Nephron (organoid): Measurements from ENCODE around the gene SEPTIN11.

Source experiments
- H3K27ac Mint-ChIP-seq, 3 experiments: 2 replicates each; pipeline ENCODE4 v1.8.0; 2020; ENCODE audit warnings: mixed read lengths in 3 of 3, mild to moderate bottlenecking in 2 of 3, moderate library complexity in 1 of 3
- H3K27me3 Mint-ChIP-seq: 2 replicates; pipeline ENCODE4 v1.8.0; 2021; ENCODE audit warnings: low read depth, mild to moderate bottlenecking, moderate library complexity, mixed read lengths
- H3K36me3 Mint-ChIP-seq: 2 replicates; pipeline ENCODE4 v1.8.0; 2020; ENCODE audit warnings: low read depth, mixed read lengths
- H3K4me1 Mint-ChIP-seq: 2 replicates; pipeline ENCODE4 v1.8.0; 2020; ENCODE audit warnings: mixed read lengths
- H3K4me3 Mint-ChIP-seq, 3 experiments: 2 replicates each; pipeline ENCODE4 v1.8.0; 2020; ENCODE audit warnings: mild to moderate bottlenecking in 3 of 3, mixed read lengths in 3 of 3, moderate library complexity in 2 of 3
- H3K9me3 Mint-ChIP-seq: 2 replicates; pipeline ENCODE4 v1.8.0; 2020; ENCODE audit warnings: mixed read lengths
- TF ChIP-seq, protein P1 (sequence below), 3 experiments: fragments of 200-600 bp; sonication (generic); IDR thresholded peaks; one replicate each; pipeline ENCODE4 v1.5.0; 2021; ENCODE audit warnings: antibody characterized with exemption in 3 of 3; ENCODE audit not compliant: unreplicated experiment in 3 of 3

SEPTIN11 gene

DNA sequence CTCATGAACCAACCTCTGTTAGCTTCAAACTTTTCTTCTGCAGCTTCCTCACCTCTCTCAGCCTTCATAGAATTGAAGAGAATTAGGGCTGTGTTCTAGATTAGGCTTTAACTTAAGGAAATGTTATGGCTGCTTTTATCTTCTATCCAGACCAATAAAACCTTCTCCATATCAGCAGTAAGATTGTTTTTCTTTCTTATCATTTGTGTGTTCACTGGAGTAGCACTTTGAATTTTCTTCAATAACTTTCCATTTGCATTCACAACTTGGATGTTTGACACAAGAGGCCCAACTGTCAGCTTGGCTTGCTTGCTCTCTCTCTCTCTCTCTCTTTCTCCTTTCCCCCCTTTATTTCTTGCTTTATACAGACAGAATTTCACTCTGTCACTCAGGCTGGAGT lies 28.8 kb upstream of the SEPTIN11 start:
- Mint-ChIP-seq H3K36me3 (peaks cover 18% of the 10 kb centered on the region), H3K4me3 (no peak overlapping the region), H3K27ac (no peak overlapping the region), H3K4me1 (no peaks in the 10 kb centered on the region), H3K9me3 (peaks cover 9% of the 10 kb centered on the region), H3K27me3 (no peaks in the 10 kb centered on the region)
- TF ChIP-seq, protein P1, sequence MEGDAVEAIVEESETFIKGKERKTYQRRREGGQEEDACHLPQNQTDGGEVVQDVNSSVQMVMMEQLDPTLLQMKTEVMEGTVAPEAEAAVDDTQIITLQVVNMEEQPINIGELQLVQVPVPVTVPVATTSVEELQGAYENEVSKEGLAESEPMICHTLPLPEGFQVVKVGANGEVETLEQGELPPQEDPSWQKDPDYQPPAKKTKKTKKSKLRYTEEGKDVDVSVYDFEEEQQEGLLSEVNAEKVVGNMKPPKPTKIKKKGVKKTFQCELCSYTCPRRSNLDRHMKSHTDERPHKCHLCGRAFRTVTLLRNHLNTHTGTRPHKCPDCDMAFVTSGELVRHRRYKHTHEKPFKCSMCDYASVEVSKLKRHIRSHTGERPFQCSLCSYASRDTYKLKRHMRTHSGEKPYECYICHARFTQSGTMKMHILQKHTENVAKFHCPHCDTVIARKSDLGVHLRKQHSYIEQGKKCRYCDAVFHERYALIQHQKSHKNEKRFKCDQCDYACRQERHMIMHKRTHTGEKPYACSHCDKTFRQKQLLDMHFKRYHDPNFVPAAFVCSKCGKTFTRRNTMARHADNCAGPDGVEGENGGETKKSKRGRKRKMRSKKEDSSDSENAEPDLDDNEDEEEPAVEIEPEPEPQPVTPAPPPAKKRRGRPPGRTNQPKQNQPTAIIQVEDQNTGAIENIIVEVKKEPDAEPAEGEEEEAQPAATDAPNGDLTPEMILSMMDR (IDR thresholded peaks at IDR 0.05; ENCODE audit: unreplicated experiment in 3 of 3) = no peak

DNA sequence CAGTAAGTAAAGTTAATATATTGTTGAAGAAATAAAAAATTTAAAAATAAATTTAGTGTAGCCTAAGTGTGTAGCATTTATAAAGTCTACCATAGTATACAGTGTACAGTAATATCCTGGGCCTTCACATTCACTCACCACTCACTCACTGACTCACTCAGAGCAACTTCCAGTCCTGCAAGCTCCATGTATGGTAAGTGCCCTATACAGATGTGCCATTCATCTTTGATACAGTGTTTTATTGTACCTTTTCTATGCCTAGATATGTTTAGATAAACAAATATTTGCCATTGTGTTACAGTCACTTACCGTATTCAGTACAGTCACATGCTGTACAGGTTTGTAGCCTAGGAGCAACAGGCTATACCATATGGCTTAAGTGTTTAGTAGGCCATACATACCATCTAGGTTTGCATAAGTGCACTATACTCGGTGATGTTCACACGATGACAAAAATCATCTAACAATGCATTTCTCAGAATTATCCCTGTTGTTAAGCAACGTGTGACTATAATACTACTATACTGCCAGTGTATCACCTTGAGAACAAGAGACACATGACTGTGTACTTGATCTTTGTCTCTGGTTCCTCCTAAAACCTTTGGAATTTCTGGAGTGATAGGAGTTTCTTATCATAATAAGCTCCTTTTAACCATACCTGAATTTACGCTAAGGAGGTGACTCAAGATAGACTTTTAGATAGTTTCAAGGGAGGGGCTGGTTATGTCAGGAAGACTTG lies 25.8 kb upstream of the SEPTIN11 start:
- TF ChIP-seq, protein P1 (IDR thresholded peaks at IDR 0.05; ENCODE audit: unreplicated experiment in 3 of 3) = no peak
- H3K27me3 Mint-ChIP-seq = no peaks in the 10 kb centered on the region
- H3K4me1 Mint-ChIP-seq = no peaks in the 10 kb centered on the region
- peaks cover 18% of the 10 kb centered on the region for H3K36me3 Mint-ChIP-seq
- H3K9me3 Mint-ChIP-seq = peaks cover 9% of the 10 kb centered on the region
- H3K27ac Mint-ChIP-seq = no peak overlapping the region
- no peak overlapping the region for H3K4me3 Mint-ChIP-seq

DNA sequence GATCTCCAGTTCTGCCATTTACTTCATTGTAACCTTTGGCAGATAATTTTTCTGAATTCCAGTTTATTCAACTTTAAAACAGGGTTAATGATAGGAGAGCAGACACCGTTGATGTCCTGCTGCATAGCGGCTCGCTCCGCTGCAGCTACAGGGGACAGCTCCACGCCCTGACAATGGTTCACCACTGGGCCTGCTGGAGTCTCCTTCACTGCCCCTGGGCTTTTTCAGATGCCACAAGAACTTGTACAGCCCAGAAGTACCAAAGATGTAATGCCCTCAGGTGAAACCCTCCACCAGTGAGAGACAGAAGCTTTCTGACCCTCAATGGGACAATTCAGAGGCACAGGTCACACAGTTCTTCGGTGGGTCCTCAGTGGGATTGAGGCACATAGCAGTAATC lies 22.7 kb upstream of the SEPTIN11 start:
- TF ChIP-seq, protein P1 (IDR thresholded peaks at IDR 0.05; ENCODE audit: unreplicated experiment in 3 of 3) = no peak
- no peak overlapping the region for H3K4me3 Mint-ChIP-seq
- H3K9me3 Mint-ChIP-seq = no peaks in the 10 kb centered on the region
- H3K27ac Mint-ChIP-seq = no peak overlapping the region
- H3K27me3 Mint-ChIP-seq = no peaks in the 10 kb centered on the region
- H3K4me1 Mint-ChIP-seq = no peaks in the 10 kb centered on the region
- no peaks in the 10 kb centered on the region for H3K36me3 Mint-ChIP-seq

DNA sequence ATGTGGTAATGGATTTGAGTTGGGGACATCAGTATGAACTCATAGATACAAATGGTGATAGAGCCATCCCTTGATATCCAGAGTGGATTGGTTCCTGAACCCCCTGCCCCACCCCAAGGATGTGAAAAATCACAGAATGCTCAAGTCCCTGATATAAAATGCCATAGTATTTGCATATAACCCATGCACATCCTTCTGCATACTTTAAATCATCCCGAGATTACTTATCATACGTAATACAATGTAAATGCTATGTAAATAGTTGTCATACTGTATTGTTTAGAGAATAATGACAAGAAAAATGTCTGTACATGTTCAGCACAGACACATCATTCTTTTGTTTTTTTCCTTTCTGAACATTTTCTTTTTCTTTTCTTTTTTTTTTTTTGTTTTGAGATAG lies 18.9 kb upstream of the SEPTIN11 start:
- no peak overlapping the region for H3K4me3 Mint-ChIP-seq
- H3K27me3 Mint-ChIP-seq = no peaks in the 10 kb centered on the region
- no peak overlapping the region for H3K27ac Mint-ChIP-seq
- TF ChIP-seq, protein P1 (IDR thresholded peaks at IDR 0.05; ENCODE audit: unreplicated experiment in 3 of 3) = no peak
- H3K36me3 Mint-ChIP-seq = no peaks in the 10 kb centered on the region
- H3K9me3 Mint-ChIP-seq = no peaks in the 10 kb centered on the region
- H3K4me1 Mint-ChIP-seq = no peaks in the 10 kb centered on the region

DNA sequence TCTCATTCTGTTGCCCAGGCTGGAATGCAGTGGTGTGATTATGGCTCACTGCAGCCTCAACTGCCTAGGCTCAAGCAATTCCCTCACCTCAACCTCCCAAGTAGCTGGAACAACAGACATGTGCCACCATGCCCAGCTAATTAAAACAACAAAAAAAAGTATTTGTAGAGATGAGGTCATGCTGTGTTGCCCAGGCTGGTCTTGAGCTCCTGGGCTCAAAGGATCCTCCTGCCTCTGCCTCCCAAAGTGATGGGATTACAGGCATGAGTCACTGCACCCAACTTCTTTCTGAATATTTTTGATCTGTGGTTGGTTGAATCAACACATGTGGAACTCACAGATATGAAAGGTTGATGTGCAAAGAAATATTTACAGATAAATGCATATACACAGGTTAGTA lies 18.5 kb upstream of the SEPTIN11 start:
- Mint-ChIP-seq H3K27me3 (no peaks in the 10 kb centered on the region), H3K9me3 (no peaks in the 10 kb centered on the region), H3K27ac (no peak overlapping the region), H3K4me3 (no peak overlapping the region), H3K36me3 (no peaks in the 10 kb centered on the region), H3K4me1 (no peaks in the 10 kb centered on the region)
- TF ChIP-seq, protein P1 (IDR thresholded peaks at IDR 0.05; ENCODE audit: unreplicated experiment in 3 of 3) = no peak
